ENCODE measurements around the gene MAD1L1. TPM values are rescaled to one million over a fixed set of nuclear protein-coding genes. Genes with fewer than 3 reads are reported as not detected.

The MAD1L1 gene
- total RNA-seq, 4 donors from 2014 or later: 8.0 to 52.7 (median 26.7) TPM

DNA sequence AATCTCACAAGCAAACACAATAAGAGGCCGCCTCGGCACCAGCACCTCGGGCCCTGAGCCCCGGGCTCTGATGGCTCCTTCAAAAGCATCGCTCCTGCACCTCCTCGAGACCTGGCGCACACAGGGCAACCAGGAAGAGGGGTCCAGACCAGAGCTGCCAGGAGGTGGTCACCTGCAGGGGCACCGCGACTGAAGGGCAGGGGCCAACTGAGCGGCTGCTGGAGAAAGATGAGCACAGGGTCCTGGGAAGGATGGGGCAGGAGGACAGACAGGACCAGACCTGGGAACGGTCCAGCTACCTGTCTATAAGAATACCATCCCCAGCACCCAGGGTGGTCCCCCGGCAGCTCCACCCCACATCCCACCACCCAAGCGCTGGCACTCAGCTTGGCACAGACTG, 20.8 kb downstream of the MAD1L1 start:
- no peaks in the 10 kb centered on the region for H3K4me1 ChIP-seq
- peaks cover 0 to 11% (median 5%) of the 10 kb centered on the region in 4 donors for H3K36me3 ChIP-seq
- H3K27ac ChIP-seq: no peak overlapping the region
- in situ Hi-C loops (cut with MboI; ENCODE audit: low pct_ligation_motif_present in 1 of 4, low pct_unique_long_range_greater_than_20kb in 1 of 4, low sequenced_read_pairs in 3 of 4): loop anchor here in 3 of 4 donors (25.0 kb wide), 2 partner anchors 550 to 625 kb away; partner anchors contain the start of gene ELFN1 (in 2 of the 3)
- DNase-seq: no peak
- H3K27me3 ChIP-seq: no peaks in the 10 kb centered on the region
- TF ChIP-seq POLR2A (IDR thresholded peaks at IDR 0.05) (no peak), POLR2AphosphoS5 (IDR thresholded peaks at IDR 0.05) (no peak), EP300 (IDR thresholded peaks at IDR 0.05; ENCODE audit: low read depth) (no peak)
- TF ChIP-seq, protein P1, sequence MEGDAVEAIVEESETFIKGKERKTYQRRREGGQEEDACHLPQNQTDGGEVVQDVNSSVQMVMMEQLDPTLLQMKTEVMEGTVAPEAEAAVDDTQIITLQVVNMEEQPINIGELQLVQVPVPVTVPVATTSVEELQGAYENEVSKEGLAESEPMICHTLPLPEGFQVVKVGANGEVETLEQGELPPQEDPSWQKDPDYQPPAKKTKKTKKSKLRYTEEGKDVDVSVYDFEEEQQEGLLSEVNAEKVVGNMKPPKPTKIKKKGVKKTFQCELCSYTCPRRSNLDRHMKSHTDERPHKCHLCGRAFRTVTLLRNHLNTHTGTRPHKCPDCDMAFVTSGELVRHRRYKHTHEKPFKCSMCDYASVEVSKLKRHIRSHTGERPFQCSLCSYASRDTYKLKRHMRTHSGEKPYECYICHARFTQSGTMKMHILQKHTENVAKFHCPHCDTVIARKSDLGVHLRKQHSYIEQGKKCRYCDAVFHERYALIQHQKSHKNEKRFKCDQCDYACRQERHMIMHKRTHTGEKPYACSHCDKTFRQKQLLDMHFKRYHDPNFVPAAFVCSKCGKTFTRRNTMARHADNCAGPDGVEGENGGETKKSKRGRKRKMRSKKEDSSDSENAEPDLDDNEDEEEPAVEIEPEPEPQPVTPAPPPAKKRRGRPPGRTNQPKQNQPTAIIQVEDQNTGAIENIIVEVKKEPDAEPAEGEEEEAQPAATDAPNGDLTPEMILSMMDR (IDR thresholded peaks at IDR 0.05): no peak
- intact Hi-C loops (cut with DNase I; ENCODE audit: low total_unique reads): no loop called here
- H3K9me3 ChIP-seq: no peaks in the 10 kb centered on the region
- 94% methylated on average over 13 of the region's 13 CpGs; no CpG with 5 or more reads in 1 of the 2 donors for WGBS, 2 donors (ENCODE audit: low coverage in 1 of 2)
- H3K4me3 ChIP-seq: no peak overlapping the region

DNA sequence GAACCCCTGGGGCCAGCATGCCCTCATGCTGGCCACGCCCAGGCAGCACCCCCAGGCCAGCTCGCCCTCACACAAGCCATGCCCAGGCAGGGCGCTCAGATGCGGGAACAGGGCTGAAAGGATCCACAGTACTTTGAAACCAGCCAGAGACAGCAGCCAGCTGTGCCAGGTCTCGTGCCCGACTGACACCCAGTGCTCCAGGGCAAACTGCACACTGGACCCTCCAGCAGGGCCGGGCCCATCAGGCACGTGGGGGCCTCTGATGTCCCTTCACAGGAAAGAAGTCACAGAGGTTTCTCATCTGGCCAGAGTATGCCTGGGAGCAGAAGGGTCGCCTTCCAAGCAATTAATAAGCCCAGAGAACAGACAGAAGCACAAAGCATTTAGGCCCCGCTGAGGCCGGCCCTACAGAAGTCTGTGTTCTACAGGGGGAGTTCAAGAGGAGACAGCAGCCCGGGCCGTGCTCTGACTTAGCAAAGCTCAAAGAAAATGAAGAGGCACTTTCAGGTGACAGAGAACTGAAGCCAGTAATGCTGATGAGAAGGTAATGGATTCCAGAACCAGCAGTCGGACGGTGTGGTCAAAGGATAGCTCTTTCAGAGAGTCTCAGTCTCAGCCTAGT, 21.4 kb downstream of the MAD1L1 start:
- no peaks in the 10 kb centered on the region for H3K27me3 ChIP-seq
- H3K4me3 ChIP-seq: no peak overlapping the region
- in situ Hi-C loops (cut with MboI; ENCODE audit: low pct_ligation_motif_present in 1 of 4, low pct_unique_long_range_greater_than_20kb in 1 of 4, low sequenced_read_pairs in 3 of 4) (loop anchor here in 3 of 4 donors (25.0 kb wide), 2 partner anchors 549 to 624 kb away; partner anchors contain the start of gene ELFN1 (in 2 of the 3)), intact Hi-C loops (cut with DNase I; ENCODE audit: low total_unique reads) (no loop called here)
- peaks cover 0 to 11% (median 3%) of the 10 kb centered on the region in 4 donors for H3K36me3 ChIP-seq
- no peak for TF ChIP-seq POLR2A (IDR thresholded peaks at IDR 0.05)
- TF ChIP-seq POLR2AphosphoS5 (IDR thresholded peaks at IDR 0.05): no peak
- TF ChIP-seq, protein P1 (IDR thresholded peaks at IDR 0.05): no peak
- TF ChIP-seq EP300 (IDR thresholded peaks at IDR 0.05; ENCODE audit: low read depth): no peak
- no peaks in the 10 kb centered on the region for H3K9me3 ChIP-seq
- 88% methylated on average over 14 of the region's 15 CpGs; no CpG with 5 or more reads in 1 of the 2 donors for WGBS, 2 donors (ENCODE audit: low coverage in 1 of 2)
- DNase-seq: no peak
- no peaks in the 10 kb centered on the region for H3K4me1 ChIP-seq
- no peak overlapping the region for H3K27ac ChIP-seq

DNA sequence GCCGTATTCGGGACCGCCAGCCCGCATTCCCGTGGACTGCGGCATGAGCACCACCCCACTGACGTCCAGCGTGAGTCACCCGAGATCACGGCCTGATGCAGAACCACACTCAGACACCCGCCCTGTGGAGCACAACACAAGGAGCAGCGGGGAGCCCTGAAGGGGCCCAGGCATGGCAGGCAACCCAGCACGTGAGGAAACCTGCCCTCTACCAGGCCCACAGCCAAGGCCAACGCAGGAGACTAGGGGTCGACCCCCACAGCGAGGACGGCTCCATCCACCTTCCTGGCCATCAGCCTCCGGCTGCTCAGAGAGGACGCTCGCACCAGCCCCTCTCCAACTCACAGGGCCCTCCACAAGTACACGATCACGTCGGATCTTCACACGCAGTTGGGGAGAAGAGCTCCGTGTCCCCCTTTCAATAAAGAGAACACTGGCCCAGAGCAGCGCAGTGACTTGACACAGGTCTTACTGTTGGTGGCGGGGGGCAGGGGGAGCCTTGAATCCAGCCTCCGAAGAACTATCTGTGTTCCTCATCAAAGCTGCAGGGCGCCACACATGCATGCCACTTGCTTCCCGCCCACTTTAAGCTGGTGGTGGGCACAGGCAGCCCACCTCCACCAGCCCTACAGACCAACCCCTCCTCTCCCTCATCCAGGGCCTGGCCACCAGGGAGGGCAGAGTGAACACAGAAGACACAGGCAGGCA, 22.0 kb downstream of the MAD1L1 start:
- DNase-seq: no peak
- no peak for TF ChIP-seq POLR2AphosphoS5 (IDR thresholded peaks at IDR 0.05)
- TF ChIP-seq POLR2A (IDR thresholded peaks at IDR 0.05): no peak
- TF ChIP-seq EP300 (IDR thresholded peaks at IDR 0.05; ENCODE audit: low read depth): no peak
- TF ChIP-seq, protein P1 (IDR thresholded peaks at IDR 0.05): no peak
- Histone ChIP-seq H3K36me3 (peaks cover 0 to 5% (median 2%) of the 10 kb centered on the region in 4 donors), H3K27ac (no peak overlapping the region), H3K4me3 (no peak overlapping the region), H3K27me3 (no peaks in the 10 kb centered on the region), H3K4me1 (no peaks in the 10 kb centered on the region), H3K9me3 (no peaks in the 10 kb centered on the region)
- intact Hi-C loops (cut with DNase I; ENCODE audit: low total_unique reads): no loop called here
- WGBS, 2 donors (ENCODE audit: low coverage in 1 of 2): 93% methylated on average over 26 of the region's 30 CpGs; no CpG with 5 or more reads in 1 of the 2 donors
- in situ Hi-C loops (cut with MboI; ENCODE audit: low pct_ligation_motif_present in 1 of 4, low pct_unique_long_range_greater_than_20kb in 1 of 4, low sequenced_read_pairs in 3 of 4): loop anchor here in 3 of 4 donors (25.0 kb wide), 2 partner anchors 548 to 623 kb away; partner anchors contain the start of gene ELFN1 (in 2 of the 3)

DNA sequence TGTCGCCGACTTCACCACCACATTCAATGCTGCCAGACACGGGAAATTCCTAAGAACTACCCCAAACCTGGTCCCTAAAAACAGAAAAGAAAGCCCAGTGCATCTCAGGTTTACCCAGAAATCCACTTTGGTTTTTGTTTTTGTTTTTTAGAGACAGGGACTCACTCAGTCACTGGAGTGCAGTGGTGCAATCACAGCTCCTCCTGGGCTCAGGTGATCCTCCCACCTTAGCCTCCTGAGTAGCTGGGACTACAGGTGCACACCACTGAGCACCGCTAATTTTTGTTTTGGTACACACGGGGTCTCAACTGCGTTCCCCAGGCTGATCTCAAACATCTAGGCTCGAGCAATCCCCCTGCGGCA, 22.8 kb downstream of the MAD1L1 start:
- Histone ChIP-seq H3K27ac (no peak overlapping the region), H3K4me3 (no peak overlapping the region), H3K36me3 (peaks cover 0 to 5% (median 0%) of the 10 kb centered on the region in 4 donors), H3K27me3 (no peaks in the 10 kb centered on the region), H3K9me3 (no peaks in the 10 kb centered on the region), H3K4me1 (no peaks in the 10 kb centered on the region)
- WGBS, 2 donors (ENCODE audit: low coverage in 1 of 2): 88 to 100% methylated on average over 1 to 8 of the region's 8 CpGs
- no peak for DNase-seq
- intact Hi-C loops (cut with DNase I; ENCODE audit: low total_unique reads): loop anchor here (5.0 to 10.0 kb wide), 2 partner anchors 108 to 545 kb away; no protein-coding TSS in a partner anchor
- no peak for TF ChIP-seq POLR2A (IDR thresholded peaks at IDR 0.05)
- no peak for TF ChIP-seq POLR2AphosphoS5 (IDR thresholded peaks at IDR 0.05)
- no peak for TF ChIP-seq EP300 (IDR thresholded peaks at IDR 0.05; ENCODE audit: low read depth)
- TF ChIP-seq, protein P1 (IDR thresholded peaks at IDR 0.05): no peak
- in situ Hi-C loops (cut with MboI; ENCODE audit: low pct_ligation_motif_present in 1 of 4, low pct_unique_long_range_greater_than_20kb in 1 of 4, low sequenced_read_pairs in 3 of 4): loop anchor here in 3 of 4 donors (25.0 kb wide), 2 partner anchors 548 to 623 kb away; partner anchors contain the start of gene ELFN1 (in 2 of the 3)
